Lower lobe of right lung (tissue), 2 donors: Measurements from ENCODE around the gene HSH2D. TPM values are rescaled to one million over a fixed set of nuclear protein-coding genes. Genes with fewer than 3 reads are reported as not detected.
A peak's percentile ranks its signal among the peaks of the same experiment; 100 is the strongest.

ENCODE experiments used
- ATAC-seq, 2 donors: fragments of 200-7000 bp; cut with Tn5 transposase; one replicate each; pipeline ENCODE4 v1.9.1; 2020 to 2022; ENCODE audit warnings: mild to moderate bottlenecking in 2 of 2, moderate library complexity in 2 of 2
- DNase-seq: peaks from one replicate; pipeline ENCODE4 v3.0.0-alpha.2; 2020
- H3K27ac ChIP-seq: fragments of 200-600 bp; one replicate; pipeline ENCODE4 v1.8.0; 2022
- H3K27me3 ChIP-seq: fragments of 200-600 bp; one replicate; pipeline ENCODE4 v1.8.0; 2022; ENCODE audit warnings: low read depth
- H3K36me3 ChIP-seq: fragments of 200-600 bp; one replicate; pipeline ENCODE4 v1.8.0; 2022; ENCODE audit warnings: mild to moderate bottlenecking
- H3K4me1 ChIP-seq: fragments of 200-600 bp; one replicate; pipeline ENCODE4 v1.8.0; 2022
- H3K4me3 ChIP-seq: fragments of 200-600 bp; one replicate; pipeline ENCODE4 v1.8.0; 2022; ENCODE audit warnings: mild to moderate bottlenecking
- H3K9me3 ChIP-seq: fragments of 200-600 bp; one replicate; pipeline ENCODE4 v1.8.0; 2022
- CTCF ChIP-seq: fragments of 200-600 bp; IDR thresholded peaks from one replicate; pipeline ENCODE4 v1.8.0; 2022; ENCODE audit warnings: antibody characterized with exemption, mild to moderate bottlenecking
- intact Hi-C: fragments of 100-400 bp; cut with DNase I; formaldehyde crosslinking; loops from one replicate; pipeline ENCODE4 v1.11.0; 2022
- total RNA-seq: library from RNA; stranded (reverse); fragmentation: NEBNext Ultra II Directional; extraction: Animal tissue kit (Norgen Biotek cat#: 25700); gene quantifications from one replicate; pipeline ENCODE4 v1.2.1, GENCODE V29; 2021
- donor health status: DM: no; HTN: yes; CAD: no; lungs with severe emphysema.

The HSH2D gene
- total RNA-seq, 1 donor from 2014 or later, result 8.2 TPM

GRCh38 chr19:16198370-16198651, 54.8 kb downstream of the HSH2D start:
- no peaks in the 10 kb centered on the region for H3K27me3 ChIP-seq
- no peak for DNase-seq

GRCh38 chr19:16199275-16199932, 55.9 kb downstream of the HSH2D start:
- peak; percentile 10 to 25 for ATAC-seq
- DNase-seq, result peak; percentile 71
- H3K4me3 ChIP-seq, result no peak overlapping the region

More at GRCh38 chr19:16198370-16198651, 54.8 kb downstream of the HSH2D start:
- no peaks in the 10 kb centered on the region for H3K9me3 ChIP-seq
- no peak for TF ChIP-seq CTCF
- peak overlapping the region; percentile 71 for H3K4me3 ChIP-seq
- intact Hi-C loops, result no loop called here
- peaks cover 33% of the 10 kb centered on the region for H3K4me1 ChIP-seq
- H3K36me3 ChIP-seq, result peaks cover 32% of the 10 kb centered on the region
- H3K27ac ChIP-seq, result peak overlapping the region; percentile 81
- peak; percentile 27 to 40 for ATAC-seq

GRCh38 chr19:16200038-16201010, 56.8 kb downstream of the HSH2D start:
- Histone ChIP-seq H3K9me3 (no peaks in the 10 kb centered on the region), H3K36me3 (peaks cover 49% of the 10 kb centered on the region), H3K4me1 (peaks cover 33% of the 10 kb centered on the region), H3K27ac (peak overlapping the region; percentile 81), H3K4me3 (no peak overlapping the region), H3K27me3 (no peaks in the 10 kb centered on the region)
- intact Hi-C loops, result no loop called here
- DNase-seq, result peak; percentile 64
- no peak for TF ChIP-seq CTCF
- ATAC-seq, result peak; percentile 48 to 58

More at GRCh38 chr19:16199275-16199932, 55.9 kb downstream of the HSH2D start:
- H3K27ac ChIP-seq, result peak overlapping the region; percentile 81
- H3K9me3 ChIP-seq, result no peaks in the 10 kb centered on the region
- TF ChIP-seq CTCF, result no peak
- H3K27me3 ChIP-seq, result no peaks in the 10 kb centered on the region
- H3K4me1 ChIP-seq, result peaks cover 33% of the 10 kb centered on the region
- intact Hi-C loops, result no loop called here
- H3K36me3 ChIP-seq, result peaks cover 39% of the 10 kb centered on the region

- Histone ChIP-seq H3K4me3 (no peak overlapping the region), H3K9me3 (no peaks in the 10 kb centered on the region), H3K4me1 (peaks cover 33% of the 10 kb centered on the region), H3K27ac (no peak overlapping the region), H3K27me3 (no peaks in the 10 kb centered on the region), H3K36me3 (peaks cover 55% of the 10 kb centered on the region)
- no peak for ATAC-seq
- intact Hi-C loops, result no loop called here
- no peak for DNase-seq
- TF ChIP-seq CTCF, result no peak
Measured at GRCh38 chr19:16201011-16201391, 57.5 kb downstream of the HSH2D start.

- ATAC-seq, result no peak
- Histone ChIP-seq H3K9me3 (no peaks in the 10 kb centered on the region), H3K36me3 (peaks cover 70% of the 10 kb centered on the region), H3K27ac (no peak overlapping the region), H3K27me3 (no peaks in the 10 kb centered on the region), H3K4me3 (no peak overlapping the region), H3K4me1 (peaks cover 24% of the 10 kb centered on the region)
- intact Hi-C loops, result no loop called here
- DNase-seq, result no peak
- no peak for TF ChIP-seq CTCF
Measured at GRCh38 chr19:16202320-16203255, 59.1 kb downstream of the HSH2D start.
